OCI-LY1 (cell line): ENCODE results near the gene CLSTN2.

ENCODE experiments used
- CTCF ChIP-seq: fragments of 200-600 bp; sonication (generic), shearing (Covaris generic); IDR thresholded peaks from 2 replicates; pipeline ENCODE4 v1.5.1; 2017; ENCODE audit warnings: mild to moderate bottlenecking, antibody characterized with exemption, low read length, moderate library complexity, mixed read lengths
- EZH2 ChIP-seq: fragments of 200-600 bp; sonication (generic), shearing (Covaris generic); IDR thresholded peaks from 2 replicates; pipeline ENCODE4 v1.8.0; 2017; ENCODE audit warnings: borderline replicate concordance, mixed run types, mild to moderate bottlenecking, antibody characterized with exemption, low read length, moderate library complexity, mixed read lengths

- no peak for TF ChIP-seq CTCF
- TF ChIP-seq EZH2, result no peak
These were observed 363.6 kb downstream of the CLSTN2 start for GRCh38 chr3:140298569-140299070.
